Measurements from ENCODE around the gene NUP153.
"Not testable (repeated sequence)": the region's sequence is repeated elsewhere in the genome, so short reads cannot be mapped to it uniquely, and the experiment has no call there.

The NUP153 gene

GRCh38 chr6:17583811-17584210 is 122.9 kb downstream of the NUP153 start:
- Histone ChIP-seq H3K9me3 (ENCODE audit: control insufficient read depth, insufficient read depth, low read depth, low read length) (no peaks in the 10 kb centered on the region; the same call in 1 of the 2 replicates), H3K9ac (ENCODE audit: low read length) (no peak overlapping the region), H3K4me3 (ENCODE audit: low read depth, low read length) (no peak overlapping the region), H3K4me1 (ENCODE audit: control insufficient read depth, insufficient read depth, low read length) (no peaks in the 10 kb centered on the region), H3K27ac (ENCODE audit: low read depth, low read length) (no peak overlapping the region), H3K27me3 (ENCODE audit: control insufficient read depth, insufficient read depth, low read length) (no peaks in the 10 kb centered on the region), H3K36me3 (ENCODE audit: control insufficient read depth, insufficient read depth, low read length) (no peaks in the 10 kb centered on the region)

GRCh38 chr6:17581282-17581681 is 125.4 kb downstream of the NUP153 start:
- H3K9me3 ChIP-seq (ENCODE audit: control insufficient read depth, insufficient read depth, low read depth, low read length): peaks cover 16% of the 10 kb centered on the region
- not testable (repeated sequence) for H3K4me3 ChIP-seq (ENCODE audit: low read depth, low read length); H3K27me3 ChIP-seq (ENCODE audit: control insufficient read depth, insufficient read depth, low read length); H3K9ac ChIP-seq (ENCODE audit: low read length); H3K4me1 ChIP-seq (ENCODE audit: control insufficient read depth, insufficient read depth, low read length); H3K27ac ChIP-seq (ENCODE audit: low read depth, low read length); H3K36me3 ChIP-seq (ENCODE audit: control insufficient read depth, insufficient read depth, low read length)

GRCh38 chr6:17580518-17581048 is 126.1 kb downstream of the NUP153 start:
- Histone ChIP-seq H3K27me3 (ENCODE audit: control insufficient read depth, insufficient read depth, low read length) (no peaks in the 10 kb centered on the region), H3K9me3 (ENCODE audit: control insufficient read depth, insufficient read depth, low read depth, low read length) (peaks cover 17% of the 10 kb centered on the region), H3K4me1 (ENCODE audit: control insufficient read depth, insufficient read depth, low read length) (no peaks in the 10 kb centered on the region), H3K9ac (ENCODE audit: low read length) (no peak overlapping the region), H3K36me3 (ENCODE audit: control insufficient read depth, insufficient read depth, low read length) (no peaks in the 10 kb centered on the region), H3K4me3 (ENCODE audit: low read depth, low read length) (peak overlapping the region; percentile 55), H3K27ac (ENCODE audit: low read depth, low read length) (no peak overlapping the region)

- no peak overlapping the region for H3K27ac ChIP-seq (ENCODE audit: low read depth, low read length)
Observed at GRCh38 chr6:17577059-17577458, 129.7 kb downstream of the NUP153 start.

GRCh38 chr6:17574866-17575560 is 131.7 kb downstream of the NUP153 start:
- Histone ChIP-seq H3K9ac (ENCODE audit: low read length) (no peak overlapping the region), H3K27ac (ENCODE audit: low read depth, low read length) (no peak overlapping the region), H3K4me3 (ENCODE audit: low read depth, low read length) (no peak overlapping the region), H3K36me3 (ENCODE audit: control insufficient read depth, insufficient read depth, low read length) (no peaks in the 10 kb centered on the region), H3K4me1 (ENCODE audit: control insufficient read depth, insufficient read depth, low read length) (no peaks in the 10 kb centered on the region), H3K27me3 (ENCODE audit: control insufficient read depth, insufficient read depth, low read length) (no peaks in the 10 kb centered on the region), H3K9me3 (ENCODE audit: control insufficient read depth, insufficient read depth, low read depth, low read length) (peaks cover 33% of the 10 kb centered on the region)

More at GRCh38 chr6:17577059-17577458, 129.7 kb downstream of the NUP153 start:
- no peaks in the 10 kb centered on the region for H3K27me3 ChIP-seq (ENCODE audit: control insufficient read depth, insufficient read depth, low read length)
- no peak overlapping the region for H3K9ac ChIP-seq (ENCODE audit: low read length)
- peaks cover 33% of the 10 kb centered on the region for H3K9me3 ChIP-seq (ENCODE audit: control insufficient read depth, insufficient read depth, low read depth, low read length)
- H3K4me1 ChIP-seq (ENCODE audit: control insufficient read depth, insufficient read depth, low read length): no peaks in the 10 kb centered on the region
- no peak overlapping the region for H3K4me3 ChIP-seq (ENCODE audit: low read depth, low read length)
- H3K36me3 ChIP-seq (ENCODE audit: control insufficient read depth, insufficient read depth, low read length): no peaks in the 10 kb centered on the region

- H3K27me3 ChIP-seq (ENCODE audit: control insufficient read depth, insufficient read depth, low read length): no peaks in the 10 kb centered on the region
- H3K4me3 ChIP-seq (ENCODE audit: low read depth, low read length): no peak overlapping the region
- H3K27ac ChIP-seq (ENCODE audit: low read depth, low read length): no peak overlapping the region
- no peaks in the 10 kb centered on the region for H3K36me3 ChIP-seq (ENCODE audit: control insufficient read depth, insufficient read depth, low read length)
- peaks cover 51% of the 10 kb centered on the region for H3K9me3 ChIP-seq (ENCODE audit: control insufficient read depth, insufficient read depth, low read depth, low read length)
- H3K9ac ChIP-seq (ENCODE audit: low read length): no peak overlapping the region
- H3K4me1 ChIP-seq (ENCODE audit: control insufficient read depth, insufficient read depth, low read length): no peaks in the 10 kb centered on the region
Observed at GRCh38 chr6:17565399-17565798, 141.3 kb downstream of the NUP153 start.
